H1 (cell line): ENCODE results near the gene POLR2F.

ENCODE experiments used
- CTCF ChIP-seq, 3 experiments: IDR thresholded peaks; 1 replicate in 2 of 3; 2 replicates in 1 of 3; pipeline versions ENCODE4 v1.5.1 to v1.6.1; 2011; ENCODE audit warnings: low read length in 3 of 3, mild to moderate bottlenecking in 3 of 3, inconsistent platforms in 2 of 3, low read depth in 1 of 3, moderate library complexity in 1 of 3; ENCODE audit not compliant: insufficient read depth in 1 of 3; ENCODE audit errors: control extremely low read depth in 1 of 3
- EZH2 ChIP-seq: fragments of 200-600 bp; sonication (generic); IDR thresholded peaks from 2 replicates; pipeline ENCODE4 v1.7.1; 2012; ENCODE audit warnings: low read depth, mild to moderate bottlenecking, moderate library complexity, low read length, inconsistent platforms; ENCODE audit not compliant: severe bottlenecking
- FOSL1 ChIP-seq: IDR thresholded peaks from 2 replicates; pipeline ENCODE4 v1.6.1; 2011; ENCODE audit warnings: mild to moderate bottlenecking, low read depth, low read length, moderate library complexity; ENCODE audit not compliant: insufficient read depth
- POLR2A ChIP-seq, 2 experiments: IDR thresholded peaks; 1 replicate in 1 of 2; 2 replicates in 1 of 2; pipeline ENCODE4 v1.6.1; 2011; ENCODE audit warnings: low read depth in 2 of 2, low read length in 2 of 2, mild to moderate bottlenecking in 2 of 2; ENCODE audit errors: control extremely low read depth in 1 of 2
- SAP30 ChIP-seq: fragments of 300-600 bp; sonication (generic); IDR thresholded peaks from 2 replicates; pipeline ENCODE4 v1.7.1; 2012; ENCODE audit warnings: low read length, moderate library complexity, mild to moderate bottlenecking, inconsistent platforms; ENCODE audit not compliant: insufficient read depth, insufficient replicate concordance
- SIN3A ChIP-seq, 2 experiments: IDR thresholded peaks in 1 of 2; conservative IDR thresholded peaks in 1 of 2; 2 replicates each; pipeline ENCODE4 v1.6.1; 2011 to 2012; ENCODE audit warnings: low read length in 2 of 2, improper control_type of control experiment in 1 of 2, low read depth in 1 of 2, mild to moderate bottlenecking in 1 of 2
- SP1 ChIP-seq: IDR thresholded peaks from 2 replicates; pipeline ENCODE4 v1.6.1; 2011; ENCODE audit warnings: low read depth, low read length

- TF ChIP-seq EZH2 = no peak
- TF ChIP-seq POLR2A (IDR thresholded peaks at IDR 0.05; ENCODE audit: control extremely low read depth in 1 of 2, low read depth in 2 of 2, low read length in 2 of 2) = no peak
- no peak for TF ChIP-seq SAP30
- TF ChIP-seq CTCF (IDR thresholded peaks at IDR 0.05; ENCODE audit: control extremely low read depth in 1 of 3, insufficient read depth in 1 of 3, low read depth in 1 of 3, low read length in 3 of 3) = no peak
- TF ChIP-seq SIN3A (conservative IDR thresholded peaks at IDR 0.05 in 1 of 2, IDR thresholded peaks at IDR 0.05 in 1 of 2; ENCODE audit: low read depth in 1 of 2, low read length in 2 of 2) = no peak
- TF ChIP-seq SP1 = no peak
- no peak for TF ChIP-seq FOSL1
These were observed 27.7 kb upstream of the POLR2F start for GRCh38 chr22:37925767-37926166.
